HEK293 (cell line): Measurements from ENCODE around the gene SNTN.

Source experiments
- HOXD13 ChIP-seq: sonication (generic); formaldehyde crosslinking; IDR thresholded peaks from 2 replicates; pipeline ENCODE4 v1.8.0; 2022; ENCODE audit warnings: missing genetic modification reagents, borderline replicate concordance
- RBAK ChIP-seq: fragments of 450-650 bp; formaldehyde crosslinking; IDR thresholded peaks from 2 replicates; pipeline ENCODE4 v1.5.1; 2016; ENCODE audit warnings: missing biosample characterization, missing genetic modification characterization
- TCF7L2 ChIP-seq: IDR thresholded peaks from 2 replicates; pipeline ENCODE4 v1.6.1; 2011; ENCODE audit warnings: low read depth, mild to moderate bottlenecking, inconsistent platforms, low read length, moderate library complexity, borderline replicate concordance
- YY1 ChIP-seq: fragments of 450-650 bp; formaldehyde crosslinking; IDR thresholded peaks from 2 replicates; pipeline ENCODE4 v1.5.1; 2018; ENCODE audit warnings: missing biosample characterization, missing genetic modification characterization
- ZBTB1 ChIP-seq: fragments of 450-650 bp; formaldehyde crosslinking; IDR thresholded peaks from 2 replicates; pipeline ENCODE4 v1.5.1; 2016; ENCODE audit warnings: missing biosample characterization, missing genetic modification characterization
- ZFP37 ChIP-seq: fragments of 450-650 bp; formaldehyde crosslinking; IDR thresholded peaks from 2 replicates; pipeline ENCODE4 v1.5.1; 2016; ENCODE audit warnings: missing biosample characterization, missing genetic modification characterization
- ZNF140 ChIP-seq: fragments of 450-650 bp; formaldehyde crosslinking; IDR thresholded peaks from 2 replicates; pipeline ENCODE4 v1.5.1; 2016; ENCODE audit warnings: missing biosample characterization, missing genetic modification characterization
- ZNF211 ChIP-seq: fragments of 450-650 bp; formaldehyde crosslinking; IDR thresholded peaks from 2 replicates; pipeline ENCODE4 v1.5.1; 2016; ENCODE audit warnings: low read depth, missing biosample characterization, missing genetic modification characterization
- ZNF274 ChIP-seq, 2 experiments: fragments of 200-500 bp in 1 of 2; fragments of 450-650 bp in 1 of 2; sonication (Bioruptor generic) in 1 of 2; formaldehyde crosslinking in 1 of 2; IDR thresholded peaks; 2 replicates each; pipeline versions ENCODE4 v1.5.1 to v1.6.1; 2014 to 2016; ENCODE audit warnings: borderline replicate concordance in 1 of 2, inconsistent platforms in 1 of 2, low read length in 1 of 2, missing biosample characterization in 1 of 2, missing genetic modification characterization in 1 of 2
- ZNF311 ChIP-seq: fragments of 450-650 bp; formaldehyde crosslinking; IDR thresholded peaks from 2 replicates; pipeline ENCODE4 v1.5.1; 2017; ENCODE audit warnings: missing biosample characterization, missing genetic modification characterization, borderline replicate concordance
- ZNF830 ChIP-seq: fragments of 450-650 bp; IDR thresholded peaks from 2 replicates; pipeline ENCODE4 v1.5.0; 2018; ENCODE audit warnings: missing biosample characterization, missing genetic modification characterization, low read depth, mild to moderate bottlenecking, moderate library complexity
- TF ChIP-seq, protein P1 (sequence below): fragments of 450-650 bp; formaldehyde crosslinking; IDR thresholded peaks from 2 replicates; pipeline ENCODE4 v1.5.1; 2016; ENCODE audit warnings: missing biosample characterization, missing genetic modification characterization
- TF ChIP-seq, protein P2 (sequence below): fragments of 450-650 bp; formaldehyde crosslinking; conservative IDR thresholded peaks from 2 replicates; pipeline ENCODE4 v1.5.1; 2016; ENCODE audit warnings: low read depth, missing biosample characterization, missing genetic modification characterization

DNA sequence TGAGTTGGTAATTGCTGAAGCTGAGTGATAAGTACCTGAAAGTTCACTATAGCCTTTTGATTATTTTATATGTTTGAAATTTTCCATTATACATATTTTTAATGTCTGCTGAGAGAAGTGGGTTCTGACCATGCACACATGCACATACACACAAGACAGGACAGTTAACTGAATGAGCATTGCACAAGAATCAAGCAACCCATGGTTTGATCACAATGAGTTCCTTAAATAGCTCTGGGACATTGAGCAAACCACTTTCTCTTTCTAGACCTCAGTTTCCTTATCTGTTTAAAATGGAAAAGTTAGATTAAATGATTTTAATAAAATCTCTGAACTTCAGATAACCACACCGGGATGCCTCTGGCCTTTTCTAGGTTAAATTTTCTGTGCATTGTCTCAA, 26.7 kb downstream of the SNTN start:
- TF ChIP-seq TCF7L2 (no peak), HOXD13 (CRISPR knock-in tag) (no peak), ZFP37 (no peak), ZNF311 (tag by site-specific recombination) (no peak), ZNF274 (IDR thresholded peaks at IDR 0.05; ENCODE audit: low read length) (no peak), ZNF274 (tag by site-specific recombination; IDR thresholded peaks at IDR 0.05; ENCODE audit: borderline replicate concordance) (no peak), ZNF211 (tag by site-specific recombination) (no peak), ZNF140 (no peak), RBAK (tag by site-specific recombination) (no peak), ZNF830 (tag by site-specific recombination) (no peak), ZBTB1 (tag by site-specific recombination) (no peak), YY1 (tag by site-specific recombination) (no peak)
- TF ChIP-seq, protein P1, sequence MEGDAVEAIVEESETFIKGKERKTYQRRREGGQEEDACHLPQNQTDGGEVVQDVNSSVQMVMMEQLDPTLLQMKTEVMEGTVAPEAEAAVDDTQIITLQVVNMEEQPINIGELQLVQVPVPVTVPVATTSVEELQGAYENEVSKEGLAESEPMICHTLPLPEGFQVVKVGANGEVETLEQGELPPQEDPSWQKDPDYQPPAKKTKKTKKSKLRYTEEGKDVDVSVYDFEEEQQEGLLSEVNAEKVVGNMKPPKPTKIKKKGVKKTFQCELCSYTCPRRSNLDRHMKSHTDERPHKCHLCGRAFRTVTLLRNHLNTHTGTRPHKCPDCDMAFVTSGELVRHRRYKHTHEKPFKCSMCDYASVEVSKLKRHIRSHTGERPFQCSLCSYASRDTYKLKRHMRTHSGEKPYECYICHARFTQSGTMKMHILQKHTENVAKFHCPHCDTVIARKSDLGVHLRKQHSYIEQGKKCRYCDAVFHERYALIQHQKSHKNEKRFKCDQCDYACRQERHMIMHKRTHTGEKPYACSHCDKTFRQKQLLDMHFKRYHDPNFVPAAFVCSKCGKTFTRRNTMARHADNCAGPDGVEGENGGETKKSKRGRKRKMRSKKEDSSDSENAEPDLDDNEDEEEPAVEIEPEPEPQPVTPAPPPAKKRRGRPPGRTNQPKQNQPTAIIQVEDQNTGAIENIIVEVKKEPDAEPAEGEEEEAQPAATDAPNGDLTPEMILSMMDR: no peak
- TF ChIP-seq, protein P2, sequence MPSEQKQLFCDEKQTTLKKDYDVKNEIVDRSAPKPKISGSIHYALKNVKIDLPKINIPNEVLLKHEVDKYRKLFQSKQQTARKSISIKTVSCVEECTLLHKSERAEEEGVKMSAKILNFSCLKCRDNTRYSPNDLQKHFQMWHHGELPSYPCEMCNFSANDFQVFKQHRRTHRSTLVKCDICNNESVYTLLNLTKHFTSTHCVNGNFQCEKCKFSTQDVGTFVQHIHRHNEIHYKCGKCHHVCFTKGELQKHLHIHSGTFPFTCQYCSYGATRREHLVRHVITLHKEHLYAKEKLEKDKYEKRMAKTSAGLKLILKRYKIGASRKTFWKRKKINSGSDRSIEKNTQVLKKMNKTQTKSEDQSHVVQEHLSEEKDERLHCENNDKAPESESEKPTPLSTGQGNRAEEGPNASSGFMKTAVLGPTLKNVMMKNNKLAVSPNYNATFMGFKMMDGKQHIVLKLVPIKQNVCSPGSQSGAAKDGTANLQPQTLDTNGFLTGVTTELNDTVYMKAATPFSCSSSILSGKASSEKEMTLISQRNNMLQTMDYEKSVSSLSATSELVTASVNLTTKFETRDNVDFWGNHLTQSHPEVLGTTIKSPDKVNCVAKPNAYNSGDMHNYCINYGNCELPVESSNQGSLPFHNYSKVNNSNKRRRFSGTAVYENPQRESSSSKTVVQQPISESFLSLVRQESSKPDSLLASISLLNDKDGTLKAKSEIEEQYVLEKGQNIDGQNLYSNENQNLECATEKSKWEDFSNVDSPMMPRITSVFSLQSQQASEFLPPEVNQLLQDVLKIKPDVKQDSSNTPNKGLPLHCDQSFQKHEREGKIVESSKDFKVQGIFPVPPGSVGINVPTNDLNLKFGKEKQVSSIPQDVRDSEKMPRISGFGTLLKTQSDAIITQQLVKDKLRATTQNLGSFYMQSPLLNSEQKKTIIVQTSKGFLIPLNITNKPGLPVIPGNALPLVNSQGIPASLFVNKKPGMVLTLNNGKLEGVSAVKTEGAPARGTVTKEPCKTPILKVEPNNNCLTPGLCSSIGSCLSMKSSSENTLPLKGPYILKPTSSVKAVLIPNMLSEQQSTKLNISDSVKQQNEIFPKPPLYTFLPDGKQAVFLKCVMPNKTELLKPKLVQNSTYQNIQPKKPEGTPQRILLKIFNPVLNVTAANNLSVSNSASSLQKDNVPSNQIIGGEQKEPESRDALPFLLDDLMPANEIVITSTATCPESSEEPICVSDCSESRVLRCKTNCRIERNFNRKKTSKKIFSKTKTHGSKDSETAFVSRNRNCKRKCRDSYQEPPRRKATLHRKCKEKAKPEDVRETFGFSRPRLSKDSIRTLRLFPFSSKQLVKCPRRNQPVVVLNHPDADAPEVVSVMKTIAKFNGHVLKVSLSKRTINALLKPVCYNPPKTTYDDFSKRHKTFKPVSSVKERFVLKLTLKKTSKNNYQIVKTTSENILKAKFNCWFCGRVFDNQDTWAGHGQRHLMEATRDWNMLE (tag by site-specific recombination): no peak
